A673 (cell line): Measurements from ENCODE around the gene DCC. TPM values are rescaled to one million over a fixed set of nuclear protein-coding genes. Genes with fewer than 3 reads are reported as not detected.

Experiments used
- BruUV-seq: library from RNA; stranded (reverse); fragments of 400-500 nt; replicated peaks from 2 replicates; lab custom pipeline; 2021; lab: Mats Ljungman, UMichigan
- CTCF ChIA-PET: fragments of 300-600 bp; sonication (Branson Sonifier 250); formaldehyde crosslinking; loops from one replicate; lab custom pipeline; 2022; ENCODE audit warnings: antibody characterized with exemption; lab: Charles Lee
- POLR2A ChIA-PET: fragments of 300-600 bp; sonication (Branson Sonifier 250); formaldehyde crosslinking; loops from one replicate; lab custom pipeline; 2022; ENCODE audit warnings: antibody characterized with exemption; ENCODE audit not compliant: low non-redundant PET; lab: Charles Lee
- DNase-seq: peaks from one replicate; pipeline ENCODE4 v3.0.0-alpha.2; 2015; ENCODE audit warnings: low spot score
- H3K27ac ChIP-seq: fragments of 200-600 bp; sonication (generic); 2 replicates; pipeline ENCODE4 v1.5.1; 2016; ENCODE audit warnings: mixed run types, low read depth, mild to moderate bottlenecking, mixed read lengths, antibody characterized with exemption, low read length; ENCODE audit not compliant: poor library complexity, severe bottlenecking
- H3K27me3 ChIP-seq: fragments of 200-600 bp; sonication (generic); replicated peaks from 2 replicates; pipeline ENCODE4 v1.6.1; 2017; ENCODE audit warnings: mixed run types, low read depth, mild to moderate bottlenecking, mixed read lengths, antibody characterized with exemption, low read length; ENCODE audit not compliant: insufficient read depth, poor library complexity
- H3K36me3 ChIP-seq: fragments of 200-600 bp; sonication (generic); 2 replicates; pipeline ENCODE4 v1.6.1; 2016; ENCODE audit warnings: mixed run types, mild to moderate bottlenecking, mixed read lengths, antibody characterized with exemption, low read length; ENCODE audit not compliant: insufficient read depth, poor library complexity, severe bottlenecking
- H3K4me1 ChIP-seq: fragments of 200-600 bp; sonication (generic); 2 replicates; pipeline ENCODE4 v1.6.1; 2017; ENCODE audit warnings: mixed run types, mild to moderate bottlenecking, mixed read lengths, antibody characterized with exemption, low read length; ENCODE audit not compliant: insufficient read depth, poor library complexity, severe bottlenecking
- H3K4me3 ChIP-seq: fragments of 200-600 bp; sonication (generic); 2 replicates; pipeline ENCODE4 v1.5.1; 2016; ENCODE audit warnings: low read depth, mixed run types, mild to moderate bottlenecking, mixed read lengths, low read length; ENCODE audit not compliant: poor library complexity, severe bottlenecking
- H3K9me3 ChIP-seq: fragments of 200-600 bp; sonication (generic); 2 replicates; pipeline ENCODE4 v1.6.1; 2016; ENCODE audit warnings: mixed run types, low read depth, mild to moderate bottlenecking, mixed read lengths, antibody characterized with exemption, low read length; ENCODE audit not compliant: poor library complexity, severe bottlenecking
- CTCF ChIP-seq: fragments of 300-800, 200-600 bp; sonication (generic); conservative IDR thresholded peaks from 2 replicates; pipeline ENCODE4 v1.5.1; 2017; ENCODE audit warnings: low read depth, mild to moderate bottlenecking, antibody characterized with exemption, low read length, moderate library complexity, mixed read lengths
- EZH2 ChIP-seq: fragments of 200-600 bp; sonication (generic); IDR thresholded peaks from 2 replicates; pipeline ENCODE4 v1.6.1; 2017; ENCODE audit warnings: borderline replicate concordance, low read depth, mild to moderate bottlenecking, mixed read lengths, antibody characterized with exemption, low read length; ENCODE audit not compliant: poor library complexity, severe bottlenecking
- intact Hi-C: fragments of 100-400 bp; cut with micrococcal nuclease; formaldehyde crosslinking; loops from one replicate; pipeline ENCODE4 v1.10.0; 2022; ENCODE audit not compliant: unreplicated experiment
- total RNA-seq: library from RNA; stranded (reverse); gene quantifications from 2 replicates; pipeline ENCODE4 v1.2.3, GENCODE V29; 2021

The DCC gene
- total RNA-seq, 1 experiment from 2014 or later = 93.0 TPM

GRCh38 chr18:52715421-52715820 is 375.4 kb downstream of the DCC start:
- intact Hi-C loops = no loop called here
- H3K9me3 ChIP-seq = no peaks in the 10 kb centered on the region
- DNase-seq = no peak
- H3K4me3 ChIP-seq = no peak overlapping the region
- no TSS peak for BruUV-seq
- ChIA-PET POLR2A (no interaction called here), CTCF (no interaction called here)
- TF ChIP-seq CTCF = no peak
- TF ChIP-seq EZH2 = no peak
- H3K27ac ChIP-seq = no peak overlapping the region
- H3K27me3 ChIP-seq = no peaks in the 10 kb centered on the region
- peaks cover 17% of the 10 kb centered on the region for H3K4me1 ChIP-seq
- no peaks in the 10 kb centered on the region for H3K36me3 ChIP-seq

GRCh38 chr18:52715991-52716390 is 376.0 kb downstream of the DCC start:
- TF ChIP-seq EZH2 (no peak), CTCF (no peak)
- no peak for DNase-seq
- Histone ChIP-seq H3K36me3 (no peaks in the 10 kb centered on the region), H3K4me1 (peaks cover 17% of the 10 kb centered on the region), H3K27me3 (no peaks in the 10 kb centered on the region), H3K4me3 (no peak overlapping the region), H3K9me3 (no peaks in the 10 kb centered on the region), H3K27ac (no peak overlapping the region)
- intact Hi-C loops = no loop called here
- CTCF ChIA-PET = no interaction called here
- no TSS peak for BruUV-seq
- POLR2A ChIA-PET = no interaction called here

- Histone ChIP-seq H3K36me3 (no peaks in the 10 kb centered on the region), H3K9me3 (no peaks in the 10 kb centered on the region), H3K27ac (no peak overlapping the region), H3K4me1 (peaks cover 21% of the 10 kb centered on the region), H3K4me3 (no peak overlapping the region), H3K27me3 (no peaks in the 10 kb centered on the region)
- intact Hi-C loops = no loop called here
- ChIA-PET CTCF (no interaction called here), POLR2A (interaction anchor here (0.6 kb wide), 1 partner anchor 9 kb away, joined by 13 read pairs; no protein-coding TSS in a partner anchor)
- no peak for DNase-seq
- TF ChIP-seq EZH2 = no peak
- TF ChIP-seq CTCF = no peak
- BruUV-seq = no TSS peak
Observed at GRCh38 chr18:52716973-52717372, 377.0 kb downstream of the DCC start.
